ENCODE data around the gene ACKR2.
"Not testable (repeated sequence)": the region's sequence is repeated elsewhere in the genome, so short reads cannot be mapped to it uniquely, and the experiment has no call there.

The ACKR2 gene

GRCh38 chr3:42801784-42802183 is 7.5 kb upstream of the ACKR2 start:
- DNase-seq (ENCODE audit: low read depth), result no peak

GRCh38 chr3:42802876-42803413 is 6.3 kb upstream of the ACKR2 start:
- no peak for DNase-seq (ENCODE audit: low read depth)

GRCh38 chr3:42803414-42804105 is 5.7 kb upstream of the ACKR2 start:
- DNase-seq (ENCODE audit: low read depth), result peak; percentile 10

GRCh38 chr3:42804106-42804830 is 5.0 kb upstream of the ACKR2 start, which contains the start of gene HIGD1A:
Gene HIGD1A (minus strand): TSS chr3:42804490. CDS start chr3:42794253, 10,237 bp downstream.
- DNase-seq (ENCODE audit: low read depth), result peak; percentile 91

- no peak for DNase-seq (ENCODE audit: low read depth)
Observed at GRCh38 chr3:42804831-42805132, 4.5 kb upstream of the ACKR2 start.

- no peak for DNase-seq (ENCODE audit: low read depth)
Observed at GRCh38 chr3:42805141-42805821, 4.0 kb upstream of the ACKR2 start.

GRCh38 chr3:42807929-42808328 is 1.3 kb upstream of the ACKR2 start:
- no peak for DNase-seq (ENCODE audit: low read depth)

GRCh38 chr3:42810706-42811105 is 1.5 kb downstream of the ACKR2 start:
- DNase-seq (ENCODE audit: low read depth), result not testable (repeated sequence)

- DNase-seq (ENCODE audit: low read depth), result not testable (repeated sequence)
Observed at GRCh38 chr3:42811118-42811883, 2.1 kb downstream of the ACKR2 start.

- DNase-seq (ENCODE audit: low read depth), result no peak
Observed at GRCh38 chr3:42814246-42814645, 5.0 kb downstream of the ACKR2 start.

GRCh38 chr3:42814914-42815507 is 5.8 kb downstream of the ACKR2 start:
- DNase-seq (ENCODE audit: low read depth), result no peak

GRCh38 chr3:42815826-42816225 is 6.6 kb downstream of the ACKR2 start:
- no peak for DNase-seq (ENCODE audit: low read depth)

- no peak for DNase-seq (ENCODE audit: low read depth)
Observed at GRCh38 chr3:42819351-42819965, 10.2 kb downstream of the ACKR2 start.

- DNase-seq (ENCODE audit: low read depth), result no peak
Observed at GRCh38 chr3:42820746-42821051, 11.5 kb downstream of the ACKR2 start.

- no peak for DNase-seq (ENCODE audit: low read depth)
Observed at GRCh38 chr3:42822828-42823227, 13.6 kb downstream of the ACKR2 start.

- no peak for DNase-seq (ENCODE audit: low read depth)
Observed at GRCh38 chr3:42823351-42823750, 14.1 kb downstream of the ACKR2 start.

- no peak for DNase-seq (ENCODE audit: low read depth)
Observed at GRCh38 chr3:42826141-42826540, 16.9 kb downstream of the ACKR2 start.

- no peak for DNase-seq (ENCODE audit: low read depth)
Observed at GRCh38 chr3:42827023-42827422, 17.8 kb downstream of the ACKR2 start.

GRCh38 chr3:42827654-42828053 is 18.4 kb downstream of the ACKR2 start:
- DNase-seq (ENCODE audit: low read depth), result no peak

- no peak for DNase-seq (ENCODE audit: low read depth)
Observed at GRCh38 chr3:42829083-42829627, 19.9 kb downstream of the ACKR2 start.
